K562 (cell line): ENCODE data around the gene SHISA2.
"Not testable (repeated sequence)": the region's sequence is repeated elsewhere in the genome, so short reads cannot be mapped to it uniquely, and the experiment has no call there.

ENCODE experiments used
- CBFA2T2 ChIP-seq: fragments of 450-650 bp; conservative IDR thresholded peaks from 2 replicates; pipeline ENCODE4 v1.6.1; 2017; ENCODE audit warnings: mild to moderate bottlenecking
- CREB1 ChIP-seq, 2 experiments: sonication (generic) in 1 of 2; formaldehyde crosslinking in 1 of 2; IDR thresholded peaks; 2 replicates each; pipeline versions ENCODE4 v1.6.1 to v1.8.0; 2012 to 2022; ENCODE audit warnings: inconsistent platforms in 1 of 2, mild to moderate bottlenecking in 1 of 2, missing genetic modification reagents in 1 of 2, moderate library complexity in 1 of 2
- CTCF ChIP-seq, 3 experiments: IDR thresholded peaks in 2 of 3; conservative IDR thresholded peaks in 1 of 3; 2 replicates each; pipeline ENCODE4 v1.5.1; 2011 to 2012; ENCODE audit warnings: low read length in 3 of 3, mild to moderate bottlenecking in 3 of 3, control low read depth in 2 of 3, improper control_type of control experiment in 1 of 3, inconsistent platforms in 1 of 3, low read depth in 1 of 3, mixed read lengths in 1 of 3, moderate library complexity in 1 of 3; ENCODE audit not compliant: insufficient read depth in 2 of 3
- ZBTB1 ChIP-seq: sonication (generic); formaldehyde crosslinking; IDR thresholded peaks from 2 replicates; pipeline ENCODE4 v1.8.1; 2023; ENCODE audit warnings: missing genetic modification reagents, low read depth, mild to moderate bottlenecking, borderline replicate concordance
- TF ChIP-seq, protein P1 (sequence below): sonication (generic); formaldehyde crosslinking; IDR thresholded peaks from 2 replicates; pipeline ENCODE4 v1.9.0; 2022; ENCODE audit warnings: mild to moderate bottlenecking, missing genetic modification reagents

DNA sequence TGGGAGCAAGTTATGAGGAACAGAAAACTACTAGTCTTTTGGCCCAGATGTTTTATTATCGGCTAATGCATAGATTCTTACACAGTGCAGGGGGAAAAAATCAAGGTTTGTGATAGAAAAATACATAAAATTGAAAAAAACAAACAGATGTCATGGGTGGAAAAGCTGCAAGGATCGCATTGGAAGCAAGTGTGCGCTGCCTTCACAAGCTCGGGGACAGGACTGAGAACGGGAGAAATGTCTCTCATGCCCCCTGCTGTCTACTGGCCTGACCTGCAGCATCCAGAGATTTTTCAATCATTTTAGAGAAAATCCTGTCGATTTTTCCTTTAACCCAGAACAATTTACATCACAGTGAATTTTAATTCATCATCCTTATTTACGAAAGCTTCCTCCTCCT lies 20.5 kb upstream of the SHISA2 start:
- TF ChIP-seq CTCF (IDR thresholded peaks at IDR 0.05 in 2 of 3, conservative IDR thresholded peaks at IDR 0.05 in 1 of 3; ENCODE audit: insufficient read depth in 2 of 3, low read depth in 1 of 3, low read length in 3 of 3); ZBTB1 (CRISPR knock-in tag); CREB1 (IDR thresholded peaks at IDR 0.05); CREB1 (CRISPR knock-in tag; IDR thresholded peaks at IDR 0.05); CBFA2T2: not testable (repeated sequence)
- TF ChIP-seq, protein P1, sequence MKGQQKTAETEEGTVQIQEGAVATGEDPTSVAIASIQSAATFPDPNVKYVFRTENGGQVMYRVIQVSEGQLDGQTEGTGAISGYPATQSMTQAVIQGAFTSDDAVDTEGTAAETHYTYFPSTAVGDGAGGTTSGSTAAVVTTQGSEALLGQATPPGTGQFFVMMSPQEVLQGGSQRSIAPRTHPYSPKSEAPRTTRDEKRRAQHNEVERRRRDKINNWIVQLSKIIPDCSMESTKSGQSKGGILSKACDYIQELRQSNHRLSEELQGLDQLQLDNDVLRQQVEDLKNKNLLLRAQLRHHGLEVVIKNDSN (CRISPR knock-in tag) = not testable (repeated sequence)
